Prostate gland (tissue), 2 donors: ENCODE results near the gene CHCHD4. TPM values are rescaled to one million over a fixed set of nuclear protein-coding genes. Genes with fewer than 3 reads are reported as not detected.
"Not testable (repeated sequence)": the region's sequence is repeated elsewhere in the genome, so short reads cannot be mapped to it uniquely, and the experiment has no call there.

Experiments
- DNase-seq: peaks from one replicate; pipeline ENCODE4 v3.0.0-alpha.2; 2019; ENCODE audit warnings: low spot score
- H3K27ac ChIP-seq, 2 donors: fragments of 200-600 bp; sonication (generic); 2 replicates each; pipeline ENCODE4 v1.5.1; 2017 to 2019
- H3K27me3 ChIP-seq: fragments of 200-600 bp; sonication (generic); replicated peaks from 2 replicates; pipeline ENCODE4 v1.5.1; 2019; ENCODE audit not compliant: insufficient read depth
- H3K36me3 ChIP-seq, 2 donors: fragments of 200-600 bp; sonication (generic); 1 replicate in 1 of 2; 2 replicates in 1 of 2; pipeline versions ENCODE4 v1.5.1 to v1.8.1; 2017 to 2019
- H3K4me1 ChIP-seq: fragments of 200-600 bp; sonication (generic); replicated peaks from 2 replicates; pipeline ENCODE4 v1.5.1; 2019
- H3K4me3 ChIP-seq, 2 donors: fragments of 200-600 bp; sonication (generic); 2 replicates each; pipeline ENCODE4 v1.5.1; 2017 to 2019
- H3K9me3 ChIP-seq: fragments of 200-600 bp; sonication (generic); 2 replicates; pipeline ENCODE4 v1.5.1; 2017
- POLR2A ChIP-seq: fragments of 450-650 bp; IDR thresholded peaks from one replicate; pipeline ENCODE4 v1.6.1; 2016; ENCODE audit warnings: antibody characterized with exemption, mild to moderate bottlenecking
- POLR2AphosphoS5 ChIP-seq: sonication (generic); formaldehyde crosslinking; IDR thresholded peaks from one replicate; pipeline ENCODE4 v1.6.1; 2017; ENCODE audit warnings: antibody characterized with exemption
- WGBS: methylation state at CpG from one replicate; pipeline ENCODE4 v1.1.5; 2018; 5-methylcytosine and 5-hydroxymethylcytosine counted together
- intact Hi-C: fragments of 100-400 bp; cut with DNase I; formaldehyde crosslinking; loops from one replicate; pipeline ENCODE4 v1.14.2; 2022
- total RNA-seq, 2 donors: library from RNA; depleted of rRNA; stranded (reverse); fragments of >200 nt; gene quantifications; one replicate each; pipeline ENCODE4 v1.1.0, GENCODE V29; 2016
- TF ChIP-seq, protein P1 (sequence below), 4 experiments: fragments of 200-600 bp in 2 of 4; fragments of 450-650 bp in 2 of 4; sonication (generic) in 2 of 4; IDR thresholded peaks; 1 replicate in 3 of 4; 2 replicates in 1 of 4; pipeline ENCODE4 v1.5.1; 2016 to 2019; ENCODE audit warnings: antibody characterized with exemption in 4 of 4, mild to moderate bottlenecking in 2 of 4, moderate library complexity in 2 of 4

CHCHD4 gene
- total RNA-seq, 2 donors from 2014 or later: 12.1 to 14.8 TPM

DNA sequence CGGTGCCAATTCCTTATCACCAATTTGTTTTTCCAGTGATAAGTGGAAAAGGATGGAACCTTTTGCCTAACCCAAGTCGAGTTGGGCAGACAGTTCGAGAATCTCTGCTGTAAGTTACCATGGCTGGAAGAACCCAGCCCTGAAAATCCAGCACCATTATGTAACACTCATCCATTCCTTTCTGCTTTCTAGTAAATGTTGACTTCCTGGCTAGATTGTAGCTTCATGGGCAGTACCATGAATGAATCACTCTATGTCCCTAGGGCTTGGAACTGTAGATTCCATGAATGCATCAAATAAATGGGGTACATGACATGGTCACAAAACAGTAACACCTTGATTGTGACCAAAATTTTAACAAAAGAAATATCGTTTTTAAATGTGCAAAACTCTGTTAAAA lies 14.0 kb downstream of the CHCHD4 start:
- Histone ChIP-seq H3K4me1 (no peaks in the 10 kb centered on the region), H3K27ac (no peak overlapping the region), H3K9me3 (no peaks in the 10 kb centered on the region), H3K36me3 (peaks cover 2 to 3% of the 10 kb centered on the region in 2 donors), H3K4me3 (no peak overlapping the region), H3K27me3 (no peaks in the 10 kb centered on the region)
- intact Hi-C loops: no loop called here
- 96% methylated on average over 4 of the region's 4 CpGs for WGBS
- TF ChIP-seq POLR2AphosphoS5: no peak
- TF ChIP-seq POLR2A: no peak
- TF ChIP-seq, protein P1, sequence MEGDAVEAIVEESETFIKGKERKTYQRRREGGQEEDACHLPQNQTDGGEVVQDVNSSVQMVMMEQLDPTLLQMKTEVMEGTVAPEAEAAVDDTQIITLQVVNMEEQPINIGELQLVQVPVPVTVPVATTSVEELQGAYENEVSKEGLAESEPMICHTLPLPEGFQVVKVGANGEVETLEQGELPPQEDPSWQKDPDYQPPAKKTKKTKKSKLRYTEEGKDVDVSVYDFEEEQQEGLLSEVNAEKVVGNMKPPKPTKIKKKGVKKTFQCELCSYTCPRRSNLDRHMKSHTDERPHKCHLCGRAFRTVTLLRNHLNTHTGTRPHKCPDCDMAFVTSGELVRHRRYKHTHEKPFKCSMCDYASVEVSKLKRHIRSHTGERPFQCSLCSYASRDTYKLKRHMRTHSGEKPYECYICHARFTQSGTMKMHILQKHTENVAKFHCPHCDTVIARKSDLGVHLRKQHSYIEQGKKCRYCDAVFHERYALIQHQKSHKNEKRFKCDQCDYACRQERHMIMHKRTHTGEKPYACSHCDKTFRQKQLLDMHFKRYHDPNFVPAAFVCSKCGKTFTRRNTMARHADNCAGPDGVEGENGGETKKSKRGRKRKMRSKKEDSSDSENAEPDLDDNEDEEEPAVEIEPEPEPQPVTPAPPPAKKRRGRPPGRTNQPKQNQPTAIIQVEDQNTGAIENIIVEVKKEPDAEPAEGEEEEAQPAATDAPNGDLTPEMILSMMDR (IDR thresholded peaks at IDR 0.05): no peak
- DNase-seq: no peak

DNA sequence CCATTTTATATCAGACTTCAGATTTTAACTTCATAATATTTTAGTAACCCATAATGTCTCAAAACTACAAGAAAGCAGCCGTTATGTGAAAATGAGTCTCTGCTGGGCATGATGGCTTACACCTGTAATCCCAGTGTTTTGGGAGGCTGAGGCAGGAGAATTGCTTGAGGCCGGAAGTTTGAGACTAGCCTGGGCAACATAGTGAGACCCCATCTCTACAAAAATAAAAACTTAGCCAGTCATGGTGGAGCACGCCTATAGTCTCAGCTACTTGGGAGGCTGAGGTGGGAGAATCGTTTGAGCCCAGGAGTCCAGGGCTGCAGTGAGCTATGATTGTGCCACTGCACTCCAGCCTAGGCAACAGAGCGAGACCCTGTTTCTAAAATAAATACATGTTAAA lies 14.8 kb downstream of the CHCHD4 start:
- H3K36me3 ChIP-seq, H3K27ac ChIP-seq, DNase-seq, H3K9me3 ChIP-seq, intact Hi-C loops, H3K27me3 ChIP-seq, H3K4me3 ChIP-seq, H3K4me1 ChIP-seq: not testable (repeated sequence)
- WGBS: 97% methylated on average over 5 of the region's 5 CpGs

DNA sequence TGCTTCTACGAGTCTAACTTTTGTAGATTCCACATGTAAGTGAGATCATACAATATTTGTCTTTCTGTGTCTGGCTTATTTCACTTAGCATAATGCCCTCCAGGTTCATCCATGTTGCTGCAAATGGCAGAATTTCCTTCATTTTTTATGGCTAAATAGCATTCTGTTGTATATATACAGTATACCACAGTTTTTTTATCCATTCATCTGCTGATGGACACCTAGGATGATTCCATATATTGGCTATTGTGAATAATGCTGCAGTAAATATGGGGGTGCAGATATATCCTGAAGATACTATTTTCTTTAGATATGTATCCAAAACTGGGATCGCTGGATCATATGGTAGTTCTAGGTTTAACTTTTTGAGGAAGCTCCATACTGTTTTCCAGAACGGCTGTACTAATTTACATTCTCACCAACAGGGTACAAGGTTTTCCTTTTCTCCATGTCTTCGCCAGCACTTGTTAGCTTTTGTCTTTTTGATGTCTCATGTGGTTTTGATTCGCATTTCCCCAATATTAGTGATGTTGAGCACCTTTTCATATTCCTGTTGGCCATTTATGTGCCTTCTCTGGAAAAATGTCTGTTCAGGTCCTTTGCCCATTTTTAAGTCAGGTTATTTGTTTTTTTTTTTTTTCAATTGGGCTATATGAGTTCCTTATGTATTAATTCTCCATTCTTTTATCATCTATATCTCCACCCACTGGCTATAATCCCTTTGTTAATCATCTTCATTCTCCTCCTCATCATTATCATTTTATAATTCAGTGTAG lies 26.9 kb downstream of the CHCHD4 start:
- H3K4me1 ChIP-seq: no peaks in the 10 kb centered on the region
- no peak overlapping the region for H3K27ac ChIP-seq
- intact Hi-C loops: no loop called here
- no peaks in the 10 kb centered on the region for H3K36me3 ChIP-seq
- H3K27me3 ChIP-seq: no peaks in the 10 kb centered on the region
- TF ChIP-seq POLR2A (no peak), POLR2AphosphoS5 (no peak)
- TF ChIP-seq, protein P1 (IDR thresholded peaks at IDR 0.05): no peak
- DNase-seq: no peak
- H3K9me3 ChIP-seq: no peaks in the 10 kb centered on the region
- WGBS: 97% methylated on average over 5 of the region's 5 CpGs
- no peak overlapping the region for H3K4me3 ChIP-seq

DNA sequence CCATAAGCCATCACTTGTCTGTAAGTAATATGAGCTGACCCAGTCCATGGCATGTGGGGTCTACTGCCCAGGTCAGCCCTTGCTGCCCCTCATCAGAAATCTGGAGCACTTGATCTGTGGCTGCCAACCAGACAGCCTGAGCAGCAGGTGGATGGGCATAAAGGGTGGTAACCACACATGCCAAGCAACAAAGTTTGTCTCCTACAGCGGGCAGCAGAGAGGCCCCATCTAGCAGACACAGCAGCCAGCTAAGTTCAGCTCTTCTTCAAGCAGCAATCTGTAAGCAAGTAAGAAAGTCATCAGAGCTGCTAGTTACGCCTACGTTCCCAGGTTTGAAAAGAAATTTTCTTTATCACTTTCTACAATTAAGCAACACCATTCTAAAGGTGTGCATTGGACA lies 27.9 kb downstream of the CHCHD4 start:
- no peaks in the 10 kb centered on the region for H3K27me3 ChIP-seq
- H3K4me3 ChIP-seq: no peak overlapping the region
- no peaks in the 10 kb centered on the region for H3K36me3 ChIP-seq
- TF ChIP-seq POLR2A: no peak
- TF ChIP-seq, protein P1 (IDR thresholded peaks at IDR 0.05): no peak
- TF ChIP-seq POLR2AphosphoS5: no peak
- DNase-seq: no peak
- H3K9me3 ChIP-seq: no peaks in the 10 kb centered on the region
- no peaks in the 10 kb centered on the region for H3K4me1 ChIP-seq
- WGBS: 92% methylated on average over 3 of the region's 3 CpGs
- H3K27ac ChIP-seq: no peak overlapping the region
- intact Hi-C loops: no loop called here

GRCh38 chr3:14093831-14094230 lies 30.8 kb downstream of the CHCHD4 start:
- no peaks in the 10 kb centered on the region for H3K9me3 ChIP-seq
- no peaks in the 10 kb centered on the region for H3K27me3 ChIP-seq
- no peak overlapping the region for H3K27ac ChIP-seq
- H3K4me1 ChIP-seq: no peaks in the 10 kb centered on the region
- no peak overlapping the region for H3K4me3 ChIP-seq
- intact Hi-C loops: no loop called here
- DNase-seq: no peak
- TF ChIP-seq POLR2A (no peak), POLR2AphosphoS5 (no peak)
- TF ChIP-seq, protein P1 (IDR thresholded peaks at IDR 0.05): no peak
- H3K36me3 ChIP-seq: no peaks in the 10 kb centered on the region
